Upper lobe of right lung (tissue), 1 donor: ENCODE measurements around the gene TARP.
A peak's percentile ranks its signal among the peaks of the same experiment; 100 is the strongest.

Experiments
- ATAC-seq: fragments of 200-7000 bp; cut with Tn5 transposase; one replicate; pipeline ENCODE4 v1.9.1; 2020; ENCODE audit warnings: mild to moderate bottlenecking, moderate library complexity
- DNase-seq: peaks from one replicate; pipeline ENCODE4 v3.0.0-alpha.2; 2020
- H3K27ac ChIP-seq: fragments of 200-600 bp; one replicate; pipeline ENCODE4 v1.8.0; 2022
- H3K27me3 ChIP-seq: fragments of 200-600 bp; one replicate; pipeline ENCODE4 v1.8.0; 2022; ENCODE audit warnings: mild to moderate bottlenecking
- H3K36me3 ChIP-seq: fragments of 200-600 bp; one replicate; pipeline ENCODE4 v1.8.0; 2022
- H3K4me1 ChIP-seq: fragments of 200-600 bp; one replicate; pipeline ENCODE4 v1.8.0; 2022
- H3K4me3 ChIP-seq: fragments of 200-600 bp; one replicate; pipeline ENCODE4 v1.8.0; 2022; ENCODE audit warnings: mild to moderate bottlenecking
- H3K9me3 ChIP-seq: fragments of 200-600 bp; one replicate; pipeline ENCODE4 v1.8.0; 2022
- CTCF ChIP-seq: fragments of 200-600 bp; IDR thresholded peaks from one replicate; pipeline ENCODE4 v1.8.0; 2022; ENCODE audit warnings: antibody characterized with exemption
- intact Hi-C: fragments of 100-400 bp; cut with DNase I; formaldehyde crosslinking; loops from one replicate; pipeline ENCODE4 v1.11.0; 2022
- donor health status: DM: no; HTN: yes; CAD: no; lungs with severe emphysema.

The TARP gene

GRCh38 chr7:38273286-38273995, at the start of gene TARP:
Gene TARP, minus strand, starts transcription at chr7:38273636.
- intact Hi-C loops: no loop called here
- DNase-seq: no peak
- Histone ChIP-seq H3K4me1 (no peaks in the 10 kb centered on the region), H3K4me3 (no peak within 1 kb of the TSS), H3K27me3 (no peaks in the 10 kb centered on the region), H3K27ac (no peak within 1 kb of the TSS), H3K9me3 (no peaks in the 10 kb centered on the region), H3K36me3 (no peaks in the 10 kb centered on the region)
- no peak for TF ChIP-seq CTCF
- ATAC-seq: no peak

- no peaks in the 10 kb centered on the region for H3K27me3 ChIP-seq
- H3K4me1 ChIP-seq: no peaks in the 10 kb centered on the region
- intact Hi-C loops: no loop called here
- no peaks in the 10 kb centered on the region for H3K9me3 ChIP-seq
- H3K27ac ChIP-seq: no peak overlapping the region
- H3K4me3 ChIP-seq: no peak overlapping the region
- ATAC-seq (no peak), DNase-seq (no peak)
- no peak for TF ChIP-seq CTCF
- no peaks in the 10 kb centered on the region for H3K36me3 ChIP-seq
These were observed 49.7 kb upstream of the TARP start for GRCh38 chr7:38323156-38323555.

GRCh38 chr7:38322461-38322860, 49.0 kb upstream of the TARP start:
- intact Hi-C loops: no loop called here
- Histone ChIP-seq H3K27me3 (no peaks in the 10 kb centered on the region), H3K4me1 (no peaks in the 10 kb centered on the region), H3K36me3 (no peaks in the 10 kb centered on the region), H3K4me3 (no peak overlapping the region), H3K9me3 (no peaks in the 10 kb centered on the region), H3K27ac (no peak overlapping the region)
- TF ChIP-seq CTCF: no peak
- DNase-seq: no peak
- no peak for ATAC-seq

- TF ChIP-seq CTCF: no peak
These were observed 48.5 kb upstream of the TARP start for GRCh38 chr7:38321967-38322366.

GRCh38 chr7:38321515-38321944, 48.1 kb upstream of the TARP start:
- H3K9me3 ChIP-seq: no peaks in the 10 kb centered on the region
- H3K36me3 ChIP-seq: no peaks in the 10 kb centered on the region
- no peaks in the 10 kb centered on the region for H3K27me3 ChIP-seq
- TF ChIP-seq CTCF: no peak
- no peak overlapping the region for H3K27ac ChIP-seq
- intact Hi-C loops: no loop called here
- DNase-seq (no peak), ATAC-seq (peak; percentile 74)
- H3K4me1 ChIP-seq: no peaks in the 10 kb centered on the region
- H3K4me3 ChIP-seq: no peak overlapping the region

More at GRCh38 chr7:38321967-38322366, 48.5 kb upstream of the TARP start:
- intact Hi-C loops: no loop called here
- H3K27me3 ChIP-seq: no peaks in the 10 kb centered on the region
- no peaks in the 10 kb centered on the region for H3K36me3 ChIP-seq
- no peaks in the 10 kb centered on the region for H3K4me1 ChIP-seq
- DNase-seq: no peak
- H3K9me3 ChIP-seq: no peaks in the 10 kb centered on the region
- no peak for ATAC-seq
- H3K4me3 ChIP-seq: no peak overlapping the region
- no peak overlapping the region for H3K27ac ChIP-seq

- TF ChIP-seq CTCF: no peak
- ATAC-seq (no peak), DNase-seq (no peak)
- Histone ChIP-seq H3K4me3 (no peak overlapping the region), H3K27me3 (no peaks in the 10 kb centered on the region), H3K4me1 (no peaks in the 10 kb centered on the region), H3K9me3 (no peaks in the 10 kb centered on the region), H3K36me3 (no peaks in the 10 kb centered on the region), H3K27ac (no peak overlapping the region)
- intact Hi-C loops: no loop called here
These were observed 47.6 kb upstream of the TARP start for GRCh38 chr7:38321050-38321449.
